H1 (cell line): ENCODE data around the gene NIPAL4. TPM values are rescaled to one million over a fixed set of nuclear protein-coding genes. Genes with fewer than 3 reads are reported as not detected.

Source experiments
- BRCA1 ChIP-seq: IDR thresholded peaks from 2 replicates; pipeline ENCODE4 v1.6.1; 2012; ENCODE audit warnings: low read depth, low read length, improper control_type of control experiment
- CBX5 ChIP-seq: fragments of 300-800, 300-1000 bp; sonication (generic); IDR thresholded peaks from 2 replicates; pipeline ENCODE4 v1.7.1; 2016; ENCODE audit warnings: antibody characterized with exemption, low read length, low read depth
- JUN ChIP-seq: IDR thresholded peaks from 2 replicates; pipeline ENCODE4 v1.6.1; 2011; ENCODE audit warnings: low read depth, mild to moderate bottlenecking, improper control_type of control experiment, low read length
- POU5F1 ChIP-seq: IDR thresholded peaks from 2 replicates; pipeline ENCODE4 v1.6.1; 2011; ENCODE audit warnings: low read depth, mild to moderate bottlenecking, low read length, moderate library complexity
- SP2 ChIP-seq: IDR thresholded peaks from 2 replicates; pipeline ENCODE4 v1.6.1; 2012; ENCODE audit warnings: mild to moderate bottlenecking, low read length, inconsistent platforms
- polyA plus RNA-seq, 7 experiments: library from polyadenylated mRNA; depleted of rRNA in 3 of 7; stranded (reverse) in 5 of 7; unstranded in 2 of 7; fragments of >200 nt in 5 of 7; fragments of 200-250 nt in 2 of 7; gene quantifications; 1 replicate in 5 of 7; 2 replicates in 1 of 7; 4 replicates in 1 of 7; pipeline versions ENCODE4 v1.2.1 to v1.2.3, GENCODE V29; 2011 to 2013; ENCODE audit warnings: missing spikeins in 2 of 7, mixed read lengths in 2 of 7
- total RNA-seq: library from RNA; stranded (reverse); fragmentation: NEBNext Ultra II Directional; extraction: Animal tissue kit (Norgen Biotek cat#: 25700); gene quantifications from 2 replicates; pipeline ENCODE4 v1.2.1, GENCODE V29; 2021
- TF ChIP-seq, protein P1 (sequence below): fragments of 300-600 bp; sonication (generic); IDR thresholded peaks from 2 replicates; pipeline ENCODE4 v1.7.1; 2012; ENCODE audit warnings: low read length, moderate library complexity, mild to moderate bottlenecking, inconsistent platforms; ENCODE audit not compliant: insufficient replicate concordance
- TF ChIP-seq, protein P2 (sequence below): IDR thresholded peaks from 2 replicates; pipeline ENCODE4 v1.6.1; 2012; ENCODE audit warnings: low read length, inconsistent platforms
- TF ChIP-seq, protein P3 (sequence below): IDR thresholded peaks from 2 replicates; pipeline ENCODE4 v1.6.1; 2011; ENCODE audit warnings: low read depth, mild to moderate bottlenecking, low read length; ENCODE audit not compliant: insufficient read depth

Gene NIPAL4
- total and polyA plus RNA-seq, 2 of the 8 experiments (the other 6 are each of a cell fraction or from before 2014, with no cell fraction given), result 0.09 to 0.20 TPM

DNA sequence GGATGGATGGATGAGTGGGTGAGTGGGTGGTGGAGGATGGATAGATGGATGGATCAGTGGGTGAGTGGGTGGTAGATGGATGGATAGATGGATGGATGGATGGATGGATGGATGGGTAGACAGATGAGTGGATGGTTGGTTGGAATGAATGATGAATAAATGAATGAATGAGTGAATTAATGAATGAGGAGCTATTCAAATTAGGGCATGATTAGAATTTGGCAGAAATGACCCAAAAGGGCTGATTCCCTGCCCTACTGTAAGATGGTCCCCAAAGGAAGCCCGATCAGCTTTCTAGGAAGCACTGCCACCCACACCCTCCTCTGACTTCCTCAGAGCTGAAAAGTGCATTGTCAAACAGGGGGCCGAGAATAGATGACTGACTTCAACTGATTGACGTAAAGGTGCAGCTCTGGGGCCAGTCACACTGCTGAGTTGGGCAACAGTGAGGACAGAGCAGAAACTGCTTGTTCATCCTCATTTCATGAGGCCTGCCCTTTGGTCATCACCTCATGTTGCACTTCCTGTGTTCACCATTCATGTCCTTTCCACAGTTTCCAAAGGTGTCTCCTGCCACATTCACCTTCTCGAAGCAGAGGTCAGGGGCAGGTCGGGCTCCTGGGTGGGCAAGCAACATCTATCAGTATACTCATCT is 34.3 kb downstream of the NIPAL4 start (continued):
- TF ChIP-seq, protein P1, sequence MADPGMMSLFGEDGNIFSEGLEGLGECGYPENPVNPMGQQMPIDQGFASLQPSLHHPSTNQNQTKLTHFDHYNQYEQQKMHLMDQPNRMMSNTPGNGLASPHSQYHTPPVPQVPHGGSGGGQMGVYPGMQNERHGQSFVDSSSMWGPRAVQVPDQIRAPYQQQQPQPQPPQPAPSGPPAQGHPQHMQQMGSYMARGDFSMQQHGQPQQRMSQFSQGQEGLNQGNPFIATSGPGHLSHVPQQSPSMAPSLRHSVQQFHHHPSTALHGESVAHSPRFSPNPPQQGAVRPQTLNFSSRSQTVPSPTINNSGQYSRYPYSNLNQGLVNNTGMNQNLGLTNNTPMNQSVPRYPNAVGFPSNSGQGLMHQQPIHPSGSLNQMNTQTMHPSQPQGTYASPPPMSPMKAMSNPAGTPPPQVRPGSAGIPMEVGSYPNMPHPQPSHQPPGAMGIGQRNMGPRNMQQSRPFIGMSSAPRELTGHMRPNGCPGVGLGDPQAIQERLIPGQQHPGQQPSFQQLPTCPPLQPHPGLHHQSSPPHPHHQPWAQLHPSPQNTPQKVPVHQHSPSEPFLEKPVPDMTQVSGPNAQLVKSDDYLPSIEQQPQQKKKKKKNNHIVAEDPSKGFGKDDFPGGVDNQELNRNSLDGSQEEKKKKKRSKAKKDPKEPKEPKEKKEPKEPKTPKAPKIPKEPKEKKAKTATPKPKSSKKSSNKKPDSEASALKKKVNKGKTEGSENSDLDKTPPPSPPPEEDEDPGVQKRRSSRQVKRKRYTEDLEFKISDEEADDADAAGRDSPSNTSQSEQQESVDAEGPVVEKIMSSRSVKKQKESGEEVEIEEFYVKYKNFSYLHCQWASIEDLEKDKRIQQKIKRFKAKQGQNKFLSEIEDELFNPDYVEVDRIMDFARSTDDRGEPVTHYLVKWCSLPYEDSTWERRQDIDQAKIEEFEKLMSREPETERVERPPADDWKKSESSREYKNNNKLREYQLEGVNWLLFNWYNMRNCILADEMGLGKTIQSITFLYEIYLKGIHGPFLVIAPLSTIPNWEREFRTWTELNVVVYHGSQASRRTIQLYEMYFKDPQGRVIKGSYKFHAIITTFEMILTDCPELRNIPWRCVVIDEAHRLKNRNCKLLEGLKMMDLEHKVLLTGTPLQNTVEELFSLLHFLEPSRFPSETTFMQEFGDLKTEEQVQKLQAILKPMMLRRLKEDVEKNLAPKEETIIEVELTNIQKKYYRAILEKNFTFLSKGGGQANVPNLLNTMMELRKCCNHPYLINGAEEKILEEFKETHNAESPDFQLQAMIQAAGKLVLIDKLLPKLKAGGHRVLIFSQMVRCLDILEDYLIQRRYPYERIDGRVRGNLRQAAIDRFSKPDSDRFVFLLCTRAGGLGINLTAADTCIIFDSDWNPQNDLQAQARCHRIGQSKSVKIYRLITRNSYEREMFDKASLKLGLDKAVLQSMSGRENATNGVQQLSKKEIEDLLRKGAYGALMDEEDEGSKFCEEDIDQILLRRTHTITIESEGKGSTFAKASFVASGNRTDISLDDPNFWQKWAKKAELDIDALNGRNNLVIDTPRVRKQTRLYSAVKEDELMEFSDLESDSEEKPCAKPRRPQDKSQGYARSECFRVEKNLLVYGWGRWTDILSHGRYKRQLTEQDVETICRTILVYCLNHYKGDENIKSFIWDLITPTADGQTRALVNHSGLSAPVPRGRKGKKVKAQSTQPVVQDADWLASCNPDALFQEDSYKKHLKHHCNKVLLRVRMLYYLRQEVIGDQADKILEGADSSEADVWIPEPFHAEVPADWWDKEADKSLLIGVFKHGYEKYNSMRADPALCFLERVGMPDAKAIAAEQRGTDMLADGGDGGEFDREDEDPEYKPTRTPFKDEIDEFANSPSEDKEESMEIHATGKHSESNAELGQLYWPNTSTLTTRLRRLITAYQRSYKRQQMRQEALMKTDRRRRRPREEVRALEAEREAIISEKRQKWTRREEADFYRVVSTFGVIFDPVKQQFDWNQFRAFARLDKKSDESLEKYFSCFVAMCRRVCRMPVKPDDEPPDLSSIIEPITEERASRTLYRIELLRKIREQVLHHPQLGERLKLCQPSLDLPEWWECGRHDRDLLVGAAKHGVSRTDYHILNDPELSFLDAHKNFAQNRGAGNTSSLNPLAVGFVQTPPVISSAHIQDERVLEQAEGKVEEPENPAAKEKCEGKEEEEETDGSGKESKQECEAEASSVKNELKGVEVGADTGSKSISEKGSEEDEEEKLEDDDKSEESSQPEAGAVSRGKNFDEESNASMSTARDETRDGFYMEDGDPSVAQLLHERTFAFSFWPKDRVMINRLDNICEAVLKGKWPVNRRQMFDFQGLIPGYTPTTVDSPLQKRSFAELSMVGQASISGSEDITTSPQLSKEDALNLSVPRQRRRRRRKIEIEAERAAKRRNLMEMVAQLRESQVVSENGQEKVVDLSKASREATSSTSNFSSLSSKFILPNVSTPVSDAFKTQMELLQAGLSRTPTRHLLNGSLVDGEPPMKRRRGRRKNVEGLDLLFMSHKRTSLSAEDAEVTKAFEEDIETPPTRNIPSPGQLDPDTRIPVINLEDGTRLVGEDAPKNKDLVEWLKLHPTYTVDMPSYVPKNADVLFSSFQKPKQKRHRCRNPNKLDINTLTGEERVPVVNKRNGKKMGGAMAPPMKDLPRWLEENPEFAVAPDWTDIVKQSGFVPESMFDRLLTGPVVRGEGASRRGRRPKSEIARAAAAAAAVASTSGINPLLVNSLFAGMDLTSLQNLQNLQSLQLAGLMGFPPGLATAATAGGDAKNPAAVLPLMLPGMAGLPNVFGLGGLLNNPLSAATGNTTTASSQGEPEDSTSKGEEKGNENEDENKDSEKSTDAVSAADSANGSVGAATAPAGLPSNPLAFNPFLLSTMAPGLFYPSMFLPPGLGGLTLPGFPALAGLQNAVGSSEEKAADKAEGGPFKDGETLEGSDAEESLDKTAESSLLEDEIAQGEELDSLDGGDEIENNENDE, result no peak
- TF ChIP-seq CBX5 (no peak), BRCA1 (no peak), JUN (no peak), SP2 (no peak), POU5F1 (no peak)
- TF ChIP-seq, protein P2, sequence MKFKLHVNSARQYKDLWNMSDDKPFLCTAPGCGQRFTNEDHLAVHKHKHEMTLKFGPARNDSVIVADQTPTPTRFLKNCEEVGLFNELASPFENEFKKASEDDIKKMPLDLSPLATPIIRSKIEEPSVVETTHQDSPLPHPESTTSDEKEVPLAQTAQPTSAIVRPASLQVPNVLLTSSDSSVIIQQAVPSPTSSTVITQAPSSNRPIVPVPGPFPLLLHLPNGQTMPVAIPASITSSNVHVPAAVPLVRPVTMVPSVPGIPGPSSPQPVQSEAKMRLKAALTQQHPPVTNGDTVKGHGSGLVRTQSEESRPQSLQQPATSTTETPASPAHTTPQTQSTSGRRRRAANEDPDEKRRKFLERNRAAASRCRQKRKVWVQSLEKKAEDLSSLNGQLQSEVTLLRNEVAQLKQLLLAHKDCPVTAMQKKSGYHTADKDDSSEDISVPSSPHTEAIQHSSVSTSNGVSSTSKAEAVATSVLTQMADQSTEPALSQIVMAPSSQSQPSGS, result no peak
- TF ChIP-seq, protein P3, sequence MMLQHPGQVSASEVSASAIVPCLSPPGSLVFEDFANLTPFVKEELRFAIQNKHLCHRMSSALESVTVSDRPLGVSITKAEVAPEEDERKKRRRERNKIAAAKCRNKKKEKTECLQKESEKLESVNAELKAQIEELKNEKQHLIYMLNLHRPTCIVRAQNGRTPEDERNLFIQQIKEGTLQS, result no peak
